CD4-positive, alpha-beta T cell treated with Interleukin-21 for 1 hour (primary cell): Measurements from ENCODE around the gene SIGLEC9.

Source experiments
- DNase-seq: peaks from one replicate; pipeline ENCODE4 v3.0.0-alpha.2; 2020

Gene SIGLEC9

GRCh38 chr19:51124729-51125128, at the start of gene SIGLEC9:
TSS of gene SIGLEC9 (plus strand) at chr19:51124906. CDS start at chr19:51124975, 69 bp downstream.
- no peak for DNase-seq

- DNase-seq: no peak
Measured at GRCh38 chr19:51075998-51076397, 48.7 kb upstream of the SIGLEC9 start.

GRCh38 chr19:51076631-51077213, 48.0 kb upstream of the SIGLEC9 start:
- DNase-seq: no peak

GRCh38 chr19:51078104-51078503, 46.6 kb upstream of the SIGLEC9 start:
- no peak for DNase-seq

GRCh38 chr19:51078731-51079130, 46.0 kb upstream of the SIGLEC9 start:
- no peak for DNase-seq

GRCh38 chr19:51079481-51080110, 45.1 kb upstream of the SIGLEC9 start:
- DNase-seq: no peak

GRCh38 chr19:51081476-51081875, 43.2 kb upstream of the SIGLEC9 start:
- no peak for DNase-seq

- no peak for DNase-seq
Measured at GRCh38 chr19:51082611-51083010, 42.1 kb upstream of the SIGLEC9 start, which contains the start of gene KLK14. TSS of gene KLK14 (minus strand) at chr19:51082887. CDS start at chr19:51082614, 273 bp downstream.

- no peak for DNase-seq
Measured at GRCh38 chr19:51083181-51083580, 41.5 kb upstream of the SIGLEC9 start.

GRCh38 chr19:51083783-51084182, 40.9 kb upstream of the SIGLEC9 start:
- DNase-seq: no peak

- no peak for DNase-seq
Measured at GRCh38 chr19:51084505-51084904, 40.2 kb upstream of the SIGLEC9 start.

- no peak for DNase-seq
Measured at GRCh38 chr19:51086153-51086850, 38.4 kb upstream of the SIGLEC9 start.

GRCh38 chr19:51089786-51090185, 34.9 kb upstream of the SIGLEC9 start:
- DNase-seq: no peak

GRCh38 chr19:51090471-51090870, 34.2 kb upstream of the SIGLEC9 start:
- no peak for DNase-seq

- no peak for DNase-seq
Measured at GRCh38 chr19:51091126-51091525, 33.6 kb upstream of the SIGLEC9 start.

GRCh38 chr19:51091895-51092873, 32.5 kb upstream of the SIGLEC9 start:
- no peak for DNase-seq

- DNase-seq: no peak
Measured at GRCh38 chr19:51093101-51093500, 31.6 kb upstream of the SIGLEC9 start.

- DNase-seq: no peak
Measured at GRCh38 chr19:51093510-51094345, 31.0 kb upstream of the SIGLEC9 start.

GRCh38 chr19:51094696-51095279, 29.9 kb upstream of the SIGLEC9 start:
- peak; percentile 23 for DNase-seq

- peak; percentile 13 for DNase-seq
Measured at GRCh38 chr19:51096473-51097165, 28.1 kb upstream of the SIGLEC9 start.
